Activated naive CD4-positive, alpha-beta T cell treated with anti-CD3 and anti-CD28 coated beads, Interleukin-2, amount 10 ng/mL, durations not matched to agents 7 days and 5 days (primary cell): ENCODE results near the gene SLC10A7.

Source experiments
- CTCF ChIA-PET: fragments of 350-600 bp; sonication (Branson Sonifier 250); formaldehyde crosslinking; loops from one replicate; lab custom pipeline; 2021; ENCODE audit warnings: antibody characterized with exemption; lab: Charles Lee
- DNase-seq: peaks from one replicate; pipeline ENCODE4 v3.0.0-alpha.2; 2020
- H3K27ac Mint-ChIP-seq: one replicate; pipeline ENCODE4 v1.8.0; 2021; ENCODE audit warnings: mild to moderate bottlenecking, moderate library complexity, mixed read lengths
- H3K27me3 Mint-ChIP-seq: one replicate; pipeline ENCODE4 v1.8.0; 2021; ENCODE audit warnings: mild to moderate bottlenecking, mixed read lengths
- H3K36me3 Mint-ChIP-seq: one replicate; pipeline ENCODE4 v1.8.0; 2021; ENCODE audit warnings: mixed read lengths
- H3K4me1 Mint-ChIP-seq: one replicate; pipeline ENCODE4 v1.8.0; 2021; ENCODE audit warnings: mixed read lengths
- H3K4me3 Mint-ChIP-seq: one replicate; pipeline ENCODE4 v1.8.0; 2021; ENCODE audit warnings: mild to moderate bottlenecking, moderate library complexity, mixed read lengths
- H3K9me3 Mint-ChIP-seq: one replicate; pipeline ENCODE4 v1.8.0; 2021; ENCODE audit warnings: mixed read lengths

The SLC10A7 gene

GRCh38 chr4:146342600-146343192 lies 179.0 kb downstream of the SLC10A7 start:
- DNase-seq: peak; percentile 39
- H3K27me3 Mint-ChIP-seq: no peaks in the 10 kb centered on the region
- H3K4me1 Mint-ChIP-seq: peaks cover 6% of the 10 kb centered on the region
- CTCF ChIA-PET: interaction anchor here (0.8 to 1.7 kb wide), 4 partner anchors 14 to 755 kb away, joined by 3 to 6 read pairs (median 3); no protein-coding TSS in a partner anchor
- no peaks in the 10 kb centered on the region for H3K9me3 Mint-ChIP-seq
- H3K4me3 Mint-ChIP-seq: no peak overlapping the region
- no peaks in the 10 kb centered on the region for H3K36me3 Mint-ChIP-seq
- H3K27ac Mint-ChIP-seq: no peak overlapping the region

GRCh38 chr4:146340798-146341197 lies 180.9 kb downstream of the SLC10A7 start:
- H3K9me3 Mint-ChIP-seq: no peaks in the 10 kb centered on the region
- CTCF ChIA-PET: interaction anchor here (1.0 to 1.9 kb wide), 2 partner anchors 15 to 756 kb away, joined by 4 to 8 read pairs; no protein-coding TSS in a partner anchor
- no peak overlapping the region for H3K27ac Mint-ChIP-seq
- no peaks in the 10 kb centered on the region for H3K36me3 Mint-ChIP-seq
- no peak overlapping the region for H3K4me3 Mint-ChIP-seq
- no peak for DNase-seq
- H3K27me3 Mint-ChIP-seq: no peaks in the 10 kb centered on the region
- H3K4me1 Mint-ChIP-seq: no peaks in the 10 kb centered on the region

- CTCF ChIA-PET: no interaction called here
- Mint-ChIP-seq H3K4me3 (no peak overlapping the region), H3K9me3 (no peaks in the 10 kb centered on the region), H3K27ac (no peak overlapping the region), H3K27me3 (no peaks in the 10 kb centered on the region), H3K36me3 (no peaks in the 10 kb centered on the region), H3K4me1 (no peaks in the 10 kb centered on the region)
- no peak for DNase-seq
These were observed 183.2 kb downstream of the SLC10A7 start for GRCh38 chr4:146338512-146338911.

- CTCF ChIA-PET: no interaction called here
- H3K4me1 Mint-ChIP-seq: no peaks in the 10 kb centered on the region
- H3K36me3 Mint-ChIP-seq: no peaks in the 10 kb centered on the region
- H3K27me3 Mint-ChIP-seq: no peaks in the 10 kb centered on the region
- H3K9me3 Mint-ChIP-seq: no peaks in the 10 kb centered on the region
- H3K4me3 Mint-ChIP-seq: no peak overlapping the region
- H3K27ac Mint-ChIP-seq: no peak overlapping the region
- DNase-seq: no peak
These were observed 185.3 kb downstream of the SLC10A7 start for GRCh38 chr4:146336410-146336807.

GRCh38 chr4:146335763-146336409 lies 185.9 kb downstream of the SLC10A7 start:
- H3K4me1 Mint-ChIP-seq: no peaks in the 10 kb centered on the region
- no peaks in the 10 kb centered on the region for H3K9me3 Mint-ChIP-seq
- CTCF ChIA-PET: no interaction called here
- DNase-seq: no peak
- H3K4me3 Mint-ChIP-seq: no peak overlapping the region
- H3K27me3 Mint-ChIP-seq: no peaks in the 10 kb centered on the region
- H3K36me3 Mint-ChIP-seq: no peaks in the 10 kb centered on the region
- no peak overlapping the region for H3K27ac Mint-ChIP-seq

GRCh38 chr4:146334862-146335449 lies 186.8 kb downstream of the SLC10A7 start:
- no peak for DNase-seq
- CTCF ChIA-PET: no interaction called here
- Mint-ChIP-seq H3K4me3 (no peak overlapping the region), H3K36me3 (no peaks in the 10 kb centered on the region), H3K27ac (no peak overlapping the region), H3K4me1 (no peaks in the 10 kb centered on the region), H3K9me3 (no peaks in the 10 kb centered on the region), H3K27me3 (no peaks in the 10 kb centered on the region)

- DNase-seq: no peak
- H3K36me3 Mint-ChIP-seq: no peaks in the 10 kb centered on the region
- no peaks in the 10 kb centered on the region for H3K9me3 Mint-ChIP-seq
- no peaks in the 10 kb centered on the region for H3K27me3 Mint-ChIP-seq
- H3K4me3 Mint-ChIP-seq: no peak overlapping the region
- CTCF ChIA-PET: no interaction called here
- no peaks in the 10 kb centered on the region for H3K4me1 Mint-ChIP-seq
- no peak overlapping the region for H3K27ac Mint-ChIP-seq
These were observed 187.9 kb downstream of the SLC10A7 start for GRCh38 chr4:146333895-146334262.

- peak; percentile 34 for DNase-seq
- Mint-ChIP-seq H3K36me3 (no peaks in the 10 kb centered on the region), H3K27ac (no peak overlapping the region), H3K9me3 (no peaks in the 10 kb centered on the region), H3K4me1 (no peaks in the 10 kb centered on the region), H3K27me3 (no peaks in the 10 kb centered on the region), H3K4me3 (no peak overlapping the region)
- CTCF ChIA-PET: no interaction called here
These were observed 188.4 kb downstream of the SLC10A7 start for GRCh38 chr4:146333187-146333894.

GRCh38 chr4:146330392-146330791 lies 191.3 kb downstream of the SLC10A7 start:
- Mint-ChIP-seq H3K27ac (no peak overlapping the region), H3K4me3 (no peak overlapping the region), H3K9me3 (no peaks in the 10 kb centered on the region), H3K36me3 (no peaks in the 10 kb centered on the region), H3K4me1 (no peaks in the 10 kb centered on the region), H3K27me3 (no peaks in the 10 kb centered on the region)
- no peak for DNase-seq
- CTCF ChIA-PET: no interaction called here

GRCh38 chr4:146329050-146329716 lies 192.6 kb downstream of the SLC10A7 start:
- H3K27ac Mint-ChIP-seq: no peak overlapping the region
- H3K36me3 Mint-ChIP-seq: peaks cover 4% of the 10 kb centered on the region
- H3K4me1 Mint-ChIP-seq: no peaks in the 10 kb centered on the region
- no peaks in the 10 kb centered on the region for H3K27me3 Mint-ChIP-seq
- H3K4me3 Mint-ChIP-seq: no peak overlapping the region
- CTCF ChIA-PET: no interaction called here
- no peaks in the 10 kb centered on the region for H3K9me3 Mint-ChIP-seq
- no peak for DNase-seq

- CTCF ChIA-PET: no interaction called here
- H3K36me3 Mint-ChIP-seq: peaks cover 4% of the 10 kb centered on the region
- no peaks in the 10 kb centered on the region for H3K9me3 Mint-ChIP-seq
- no peaks in the 10 kb centered on the region for H3K4me1 Mint-ChIP-seq
- no peaks in the 10 kb centered on the region for H3K27me3 Mint-ChIP-seq
- H3K27ac Mint-ChIP-seq: no peak overlapping the region
- no peak overlapping the region for H3K4me3 Mint-ChIP-seq
- no peak for DNase-seq
These were observed 193.7 kb downstream of the SLC10A7 start for GRCh38 chr4:146327859-146328650.

GRCh38 chr4:146318894-146319293 lies 202.8 kb downstream of the SLC10A7 start:
- H3K9me3 Mint-ChIP-seq: no peaks in the 10 kb centered on the region
- CTCF ChIA-PET: no interaction called here
- H3K4me1 Mint-ChIP-seq: no peaks in the 10 kb centered on the region
- H3K4me3 Mint-ChIP-seq: no peak overlapping the region
- H3K36me3 Mint-ChIP-seq: peaks cover 3% of the 10 kb centered on the region
- H3K27me3 Mint-ChIP-seq: no peaks in the 10 kb centered on the region
- DNase-seq: no peak
- H3K27ac Mint-ChIP-seq: no peak overlapping the region

- H3K4me3 Mint-ChIP-seq: no peak overlapping the region
- H3K27ac Mint-ChIP-seq: no peak overlapping the region
- peaks cover 1% of the 10 kb centered on the region for H3K36me3 Mint-ChIP-seq
- H3K27me3 Mint-ChIP-seq: no peaks in the 10 kb centered on the region
- no peaks in the 10 kb centered on the region for H3K9me3 Mint-ChIP-seq
- H3K4me1 Mint-ChIP-seq: no peaks in the 10 kb centered on the region
- DNase-seq: no peak
- CTCF ChIA-PET: no interaction called here
These were observed 204.0 kb downstream of the SLC10A7 start for GRCh38 chr4:146317783-146318182.
